KG1 (cell line): ENCODE measurements around the gene IDH3G.

ENCODE experiments used
- DNase-seq: peaks from one replicate; lab custom pipeline; 2025; lab: John Stamatoyannopoulos, UW

IDH3G gene

GRCh38 chrX:153816831-153817690 lies 22.9 kb upstream of the IDH3G start:
- no peak for DNase-seq

DNA sequence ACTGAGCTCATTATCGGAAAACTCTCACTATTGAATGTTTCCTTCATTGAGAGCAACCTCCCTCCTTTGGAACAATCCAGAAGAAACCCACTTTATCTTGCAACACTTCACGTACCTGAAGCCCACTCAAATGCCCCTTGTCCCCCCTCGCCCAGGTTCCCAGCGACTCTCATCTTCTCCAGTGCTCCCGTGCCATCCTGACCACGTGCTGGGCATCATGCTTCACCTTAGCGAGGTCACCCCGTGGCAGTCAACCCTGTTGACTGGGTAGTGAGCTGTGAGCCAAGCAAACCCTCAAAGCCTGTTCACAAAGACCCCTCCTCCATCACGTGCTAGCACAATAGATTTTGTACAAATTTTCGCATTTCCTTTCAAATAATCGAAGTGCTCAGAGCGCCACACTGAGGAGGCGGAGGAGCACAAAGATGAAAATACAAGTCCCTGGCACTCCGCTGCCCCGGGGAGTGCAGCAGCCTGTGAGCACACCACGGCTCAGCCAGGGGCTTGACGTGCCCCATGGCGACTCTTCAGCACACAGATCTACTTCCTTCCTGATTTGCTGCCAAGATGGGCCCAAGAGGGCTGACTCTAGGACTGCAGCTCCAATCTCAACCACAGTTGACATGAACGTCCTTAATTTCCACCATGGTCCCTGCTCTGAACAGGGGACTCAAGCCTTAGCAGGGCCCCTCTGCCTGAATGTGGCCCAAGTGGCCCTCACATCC lies 20.6 kb upstream of the IDH3G start:
- no peak for DNase-seq

- no peak for DNase-seq
Observed at GRCh38 chrX:153813161-153813560, 19.0 kb upstream of the IDH3G start.

- DNase-seq, result no peak
Observed at GRCh38 chrX:153812220-153812619, 18.0 kb upstream of the IDH3G start.

GRCh38 chrX:153807976-153808375 lies 13.8 kb upstream of the IDH3G start:
- no peak for DNase-seq

DNA sequence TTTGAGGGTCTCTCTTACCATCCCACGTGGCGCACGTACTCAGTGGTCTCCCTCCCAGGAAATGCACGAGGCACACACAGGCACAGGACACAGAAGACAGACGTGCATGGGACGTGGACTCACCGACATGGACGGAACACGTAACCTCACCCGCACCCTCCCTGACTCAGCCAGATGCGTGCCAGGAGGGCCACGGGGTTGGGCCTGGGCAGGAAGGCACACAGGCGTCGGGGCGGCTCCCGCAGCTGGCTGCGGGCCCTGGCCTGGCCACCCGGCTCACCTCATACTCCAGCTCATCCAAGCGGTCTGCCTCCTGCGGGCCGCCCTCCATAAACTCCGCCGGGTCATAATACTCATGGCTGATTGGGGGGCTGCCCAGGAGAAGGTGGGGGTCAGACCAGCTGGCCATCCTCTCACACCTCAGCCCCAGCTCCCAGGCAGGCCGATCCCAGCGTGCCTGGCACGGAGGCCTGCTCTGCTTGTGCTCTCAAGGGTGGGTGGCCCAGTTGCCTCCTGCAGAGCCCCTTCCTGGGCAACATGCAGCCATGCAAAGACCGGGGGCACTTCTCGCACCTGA lies 12.9 kb upstream of the IDH3G start:
- DNase-seq, result no peak

- no peak for DNase-seq
Observed at GRCh38 chrX:153805436-153805835, 11.3 kb upstream of the IDH3G start.

DNA sequence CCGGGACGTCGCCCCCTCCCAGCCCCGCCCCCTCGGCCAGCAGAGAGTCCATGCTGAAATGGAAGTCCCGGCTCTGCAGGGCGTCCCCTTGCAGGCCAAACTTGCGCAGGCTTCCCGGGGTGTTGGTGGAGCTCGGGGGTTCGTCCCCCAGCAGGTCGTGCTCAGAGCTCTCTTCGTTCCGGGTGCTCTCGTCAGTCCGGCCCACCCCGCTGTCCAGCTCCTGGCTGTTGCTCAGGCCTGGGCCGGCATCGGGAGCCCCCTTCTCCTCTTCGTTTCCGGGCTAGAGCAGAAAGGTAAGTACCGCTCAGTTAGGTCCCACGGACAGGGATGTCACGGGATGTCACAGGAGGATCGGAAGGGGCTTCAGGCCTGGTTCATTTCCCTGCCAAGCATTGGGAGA lies 10.4 kb upstream of the IDH3G start:
- no peak for DNase-seq

DNA sequence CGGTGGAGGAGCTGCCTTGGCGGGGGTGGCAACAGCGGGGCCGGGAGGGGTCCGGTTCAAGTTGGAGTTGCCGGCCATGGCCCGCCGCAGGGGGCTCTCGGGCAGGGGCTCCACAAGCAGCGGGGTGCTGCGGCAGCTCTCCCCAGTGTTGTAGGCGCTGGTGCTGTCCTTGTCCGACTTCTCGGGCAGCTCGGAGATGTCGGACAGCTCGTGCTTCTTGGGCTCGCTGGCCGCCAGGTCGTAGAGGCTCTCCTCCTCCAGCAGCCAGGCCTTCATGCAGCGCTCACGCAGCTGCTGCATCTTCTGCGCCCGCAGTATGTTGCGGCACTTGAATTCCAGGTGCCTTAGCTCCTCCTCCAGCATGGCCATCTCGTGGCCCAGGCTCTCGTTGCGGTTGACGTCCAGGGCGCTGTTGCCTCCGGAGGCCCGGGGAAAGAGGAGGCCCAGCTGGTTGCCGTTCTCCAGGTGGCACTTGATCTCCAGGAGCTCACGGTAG lies 10.0 kb upstream of the IDH3G start:
- no peak for DNase-seq

DNA sequence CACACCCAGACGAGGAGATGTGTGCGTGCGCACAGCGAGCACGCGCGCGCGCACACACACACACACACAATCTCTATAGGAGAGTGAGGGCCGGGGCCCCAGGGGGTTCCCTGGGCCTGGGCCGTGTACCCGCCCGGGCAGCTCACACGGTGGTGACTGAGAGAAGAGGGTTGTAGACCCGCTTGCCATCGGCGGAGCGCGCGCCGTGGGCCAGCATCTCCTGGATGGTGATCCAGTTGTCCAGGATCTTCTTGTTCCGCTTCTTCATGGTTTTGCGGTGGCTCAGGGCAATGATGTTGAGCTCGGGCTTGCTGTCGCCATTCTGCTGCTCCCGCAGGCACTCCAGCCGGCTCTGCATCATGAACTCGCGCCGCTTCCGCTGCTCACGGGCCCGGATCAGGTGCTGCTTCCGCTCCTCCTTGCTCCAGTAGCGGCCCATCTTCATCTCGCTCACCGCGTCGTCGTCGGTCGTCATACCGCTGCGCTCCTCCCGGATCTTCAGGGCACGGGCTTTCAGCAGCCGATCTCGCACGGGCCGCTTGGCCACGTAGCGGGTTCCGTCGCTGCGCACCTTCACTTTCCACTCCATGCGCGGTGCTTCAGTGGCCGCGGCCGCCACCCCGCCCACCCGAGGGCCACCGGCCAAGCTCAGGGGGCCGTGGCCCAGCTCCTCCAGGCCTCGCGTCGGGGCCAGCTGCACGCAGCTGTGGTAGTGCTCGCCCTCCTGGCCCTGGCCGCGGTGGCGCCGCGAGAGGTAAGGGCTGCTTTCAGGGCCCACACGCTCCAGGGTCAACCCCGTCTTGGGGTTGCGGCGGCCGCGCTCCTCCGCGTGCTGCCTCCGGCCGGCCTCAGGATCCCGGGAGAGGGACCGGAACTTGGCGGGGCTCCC lies 9.3 kb upstream of the IDH3G start:
- no peak for DNase-seq

DNA sequence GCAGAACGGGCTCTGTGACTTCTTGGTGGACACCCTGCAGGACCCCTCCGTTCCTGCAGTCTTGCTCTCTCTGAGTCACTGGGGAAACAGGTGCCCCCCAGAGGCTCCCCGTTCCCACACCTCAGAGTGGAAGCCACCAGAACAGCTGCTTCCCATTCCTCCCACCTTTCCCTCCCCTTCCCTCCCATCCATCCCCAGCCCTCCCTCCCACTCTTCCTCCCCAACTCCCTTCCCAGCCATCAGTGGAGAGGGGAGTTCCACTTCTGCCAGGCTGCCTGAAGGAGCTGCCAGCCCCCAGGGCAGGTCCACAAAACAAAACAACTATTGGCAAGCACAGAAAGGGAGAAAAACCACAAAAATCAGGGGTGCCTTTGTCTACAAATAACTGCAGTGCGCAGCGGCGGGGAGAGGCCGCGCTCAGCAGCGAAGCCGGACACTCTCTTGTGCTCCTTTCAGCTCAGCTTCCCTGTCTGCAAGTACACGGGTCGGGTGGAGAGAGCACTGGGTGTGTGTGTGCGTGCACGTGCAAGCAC lies 8.4 kb upstream of the IDH3G start:
- no peak for DNase-seq

DNA sequence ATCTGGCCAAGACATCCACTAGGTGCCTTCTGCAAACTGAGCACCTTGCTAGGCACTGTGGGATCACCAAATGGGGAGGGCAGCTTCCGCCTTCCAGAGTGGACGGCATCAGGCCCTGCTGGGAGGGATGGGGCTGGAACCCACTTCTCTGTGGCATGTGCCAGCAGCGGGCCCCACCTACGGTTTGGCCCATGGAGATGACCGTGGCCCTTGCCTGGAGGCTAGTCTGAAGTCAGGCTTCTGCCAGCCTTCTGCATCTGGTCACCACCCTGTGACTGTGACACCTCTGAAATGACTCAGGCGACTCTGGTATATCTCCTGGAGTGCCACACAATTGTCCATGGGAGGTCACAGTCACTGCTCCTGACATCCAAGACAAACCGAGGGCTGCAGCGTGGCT lies 7.5 kb upstream of the IDH3G start:
- DNase-seq, result no peak

- no peak for DNase-seq
Observed at GRCh38 chrX:153800746-153801145, 6.6 kb upstream of the IDH3G start.

DNA sequence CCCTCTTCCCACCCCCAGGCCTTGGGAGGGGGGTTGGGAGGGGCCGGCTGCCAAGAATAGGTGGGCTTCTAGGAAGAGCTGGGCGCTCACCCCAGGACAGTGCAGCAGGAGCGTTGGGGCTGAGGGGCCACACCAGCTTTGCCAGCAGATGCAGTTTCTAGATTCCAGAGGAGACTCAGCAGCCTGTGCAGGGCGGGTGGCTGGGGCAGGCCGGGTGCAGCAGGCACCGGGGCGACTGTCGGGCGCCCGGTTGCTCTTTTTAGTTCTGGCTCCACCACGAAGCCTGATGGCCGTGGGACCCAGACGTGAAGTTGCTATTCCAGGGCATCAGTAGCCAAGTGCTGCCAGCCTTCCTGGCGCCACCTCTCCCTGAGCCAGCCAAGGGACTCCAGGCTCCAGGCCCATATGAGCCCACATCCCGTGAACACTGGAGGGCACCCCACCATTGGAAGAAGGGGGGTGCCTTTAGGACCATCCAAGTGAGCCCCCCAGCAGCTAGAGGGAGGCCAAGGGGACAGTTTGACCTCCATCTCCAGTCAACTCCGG lies 6.1 kb upstream of the IDH3G start:
- no peak for DNase-seq

DNA sequence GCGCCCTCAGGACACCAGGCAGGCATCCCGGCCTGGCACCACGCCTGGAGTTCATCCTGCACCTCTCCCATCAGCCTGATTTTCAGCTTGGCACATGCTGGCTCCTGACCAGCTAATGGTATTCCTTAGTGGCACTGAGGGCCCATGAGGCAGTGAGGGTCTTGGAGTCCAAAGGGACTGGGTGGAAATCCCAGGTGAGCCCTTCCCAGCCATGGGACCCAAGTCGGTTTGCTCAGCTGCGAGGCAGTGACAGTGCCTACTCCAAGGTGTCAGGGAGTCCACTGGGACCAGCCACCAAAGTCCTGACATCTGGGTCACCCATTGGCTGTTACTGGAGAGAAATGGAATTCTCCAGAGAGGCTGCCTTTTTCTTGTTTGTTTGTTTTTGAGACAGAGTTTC lies 5.2 kb upstream of the IDH3G start:
- no peak for DNase-seq

DNA sequence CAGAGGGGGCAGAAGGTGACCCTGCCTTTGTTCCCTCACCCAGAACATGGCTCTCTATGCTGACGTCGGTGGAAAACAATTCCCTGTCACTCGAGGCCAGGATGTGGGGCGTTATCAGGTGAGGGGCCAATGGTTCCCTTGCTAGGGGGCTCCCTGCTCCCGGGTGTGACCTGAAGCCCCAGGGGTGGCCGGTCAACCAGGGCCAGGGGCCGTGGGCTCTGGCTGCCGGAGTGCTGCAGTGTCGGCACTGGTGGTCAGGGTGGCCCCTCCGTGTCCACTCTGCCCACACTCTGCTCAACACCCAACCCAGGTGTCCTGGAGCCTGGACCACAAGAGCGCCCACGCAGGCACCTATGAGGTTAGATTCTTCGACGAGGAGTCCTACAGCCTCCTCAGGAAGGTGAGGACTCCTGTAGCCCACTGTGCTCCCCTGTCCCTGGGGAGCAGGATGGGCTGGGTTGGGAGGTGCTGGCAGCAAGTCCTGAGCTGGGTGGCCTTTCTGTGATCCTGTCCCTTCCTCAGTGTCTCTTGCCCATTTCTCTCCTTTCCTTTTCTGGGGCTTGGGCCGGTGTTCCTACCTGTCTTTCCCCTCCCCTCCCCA lies 3.3 kb upstream of the IDH3G start:
- no peak for DNase-seq

GRCh38 chrX:153794897-153795816 lies 982 bp upstream of the IDH3G start:
- no peak for DNase-seq

- DNase-seq, result no peak
Observed at GRCh38 chrX:153793291-153793690, 884 bp downstream of the IDH3G start.

GRCh38 chrX:153792368-153792767 lies 1.8 kb downstream of the IDH3G start:
- no peak for DNase-seq
